ENCODE data around the gene CSKMT. TPM values are rescaled to one million over a fixed set of nuclear protein-coding genes. Genes with fewer than 3 reads are reported as not detected.
A peak's percentile ranks its signal among the peaks of the same experiment; 100 is the strongest.

CSKMT gene
- total RNA-seq, 1 experiment from 2014 or later: 63.5 TPM

DNA sequence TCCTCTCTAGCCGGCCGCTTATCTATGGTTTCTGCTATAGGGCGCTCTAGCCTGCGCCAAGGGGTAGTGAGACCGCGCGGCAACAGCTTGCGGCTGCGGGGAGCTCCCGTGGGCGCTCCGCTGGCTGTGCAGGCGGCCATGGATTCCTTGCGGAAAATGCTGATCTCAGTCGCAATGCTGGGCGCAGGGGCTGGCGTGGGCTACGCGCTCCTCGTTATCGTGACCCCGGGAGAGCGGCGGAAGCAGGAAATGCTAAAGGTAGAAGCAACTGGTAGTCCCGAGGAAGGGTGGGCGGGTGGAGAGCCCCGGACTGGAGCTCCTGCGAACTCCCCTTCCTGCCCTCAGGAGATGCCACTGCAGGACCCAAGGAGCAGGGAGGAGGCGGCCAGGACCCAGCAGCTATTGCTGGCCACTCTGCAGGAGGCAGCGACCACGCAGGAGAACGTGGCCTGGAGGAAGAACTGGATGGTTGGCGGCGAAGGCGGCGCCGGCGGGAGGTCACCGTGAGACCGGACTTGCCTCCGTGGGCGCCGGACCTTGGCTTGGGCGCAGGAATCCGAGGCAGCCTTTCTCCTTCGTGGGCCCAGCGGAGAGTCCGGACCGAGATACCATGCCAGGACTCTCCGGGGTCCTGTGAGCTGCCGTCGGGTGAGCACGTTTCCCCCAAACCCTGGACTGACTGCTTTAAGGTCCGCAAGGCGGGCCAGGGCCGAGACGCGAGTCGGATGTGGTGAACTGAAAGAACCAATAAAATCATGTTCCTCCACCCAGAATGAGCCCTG is 6.7 kb downstream of the CSKMT start, which contains the start of the genes LBHD1 and UQCC3:
Gene LBHD1, minus strand, starts transcription at position 660 of the 782 bp plus-strand sequence. CDS start 2,236 bp downstream, outside the sequence.
Gene UQCC3, plus strand, starts transcription at position 66 of the 782 bp plus-strand sequence. Its CDS starts 73 bp downstream, at position 139.
- H3K4me3 ChIP-seq (replicated peaks in 1 of 2; ENCODE audit: low read depth in 1 of 2, low read length in 2 of 2): peak within 1 kb of the TSS; percentile 96 to 97
- peak within 1 kb of the TSS; percentile 1 for H2AFZ ChIP-seq (ENCODE audit: low read depth, low read length, poor library complexity, severe bottlenecking)
- H3K9ac ChIP-seq (ENCODE audit: low read length): peak within 1 kb of the TSS; percentile 100
- TSS peak; percentile 22 for BruUV-seq (replicated peaks)
- TF ChIP-seq POLR2AphosphoS5 (IDR thresholded peaks at IDR 0.05; ENCODE audit: low read depth, low read length) (peak; percentile 92), YY1 (IDR thresholded peaks at IDR 0.05; ENCODE audit: extremely low read depth, insufficient replicate concordance, low read depth, low read length) (peak; percentile 84), TCF7L2 (IDR thresholded peaks at IDR 0.05; ENCODE audit: borderline replicate concordance, extremely low read depth, insufficient read depth, insufficient read length) (peak; percentile 51), EZH2phosphoT487 (IDR thresholded peaks at IDR 0.05; ENCODE audit: borderline replicate concordance) (no peak), ZFX (IDR thresholded peaks at IDR 0.05) (peak; percentile 49; the same call in 1 of the 2 replicates), POLR2A (IDR thresholded peaks at IDR 0.05; ENCODE audit: borderline replicate concordance, extremely low read depth, insufficient read depth, insufficient read length) (peak; percentile 63), RAD21 (IDR thresholded peaks at IDR 0.05; ENCODE audit: low read depth) (no peak), CEBPB (IDR thresholded peaks at IDR 0.05; ENCODE audit: low read depth) (no peak), CTCF (IDR thresholded peaks at IDR 0.05 in 2 of 3, conservative IDR thresholded peaks at IDR 0.05 in 1 of 3; ENCODE audit: borderline replicate concordance in 1 of 3, insufficient read depth in 1 of 3, low read depth in 2 of 3, low read length in 2 of 3) (no peak), ELF1 (IDR thresholded peaks at IDR 0.05; ENCODE audit: borderline replicate concordance, low read depth) (no peak)
- TF ChIP-seq, protein P1, sequence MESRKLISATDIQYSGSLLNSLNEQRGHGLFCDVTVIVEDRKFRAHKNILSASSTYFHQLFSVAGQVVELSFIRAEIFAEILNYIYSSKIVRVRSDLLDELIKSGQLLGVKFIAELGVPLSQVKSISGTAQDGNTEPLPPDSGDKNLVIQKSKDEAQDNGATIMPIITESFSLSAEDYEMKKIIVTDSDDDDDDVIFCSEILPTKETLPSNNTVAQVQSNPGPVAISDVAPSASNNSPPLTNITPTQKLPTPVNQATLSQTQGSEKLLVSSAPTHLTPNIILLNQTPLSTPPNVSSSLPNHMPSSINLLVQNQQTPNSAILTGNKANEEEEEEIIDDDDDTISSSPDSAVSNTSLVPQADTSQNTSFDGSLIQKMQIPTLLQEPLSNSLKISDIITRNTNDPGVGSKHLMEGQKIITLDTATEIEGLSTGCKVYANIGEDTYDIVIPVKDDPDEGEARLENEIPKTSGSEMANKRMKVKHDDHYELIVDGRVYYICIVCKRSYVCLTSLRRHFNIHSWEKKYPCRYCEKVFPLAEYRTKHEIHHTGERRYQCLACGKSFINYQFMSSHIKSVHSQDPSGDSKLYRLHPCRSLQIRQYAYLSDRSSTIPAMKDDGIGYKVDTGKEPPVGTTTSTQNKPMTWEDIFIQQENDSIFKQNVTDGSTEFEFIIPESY (IDR thresholded peaks at IDR 0.05; ENCODE audit: extremely low read depth, insufficient replicate concordance, low read length): peak; percentile 23
- ChIA-PET RAD21 (ENCODE audit: low non-redundant PET in 1 of 2, low total read pairs in 2 of 2, uncharacterized antibody in 2 of 2, unreplicated experiment in 2 of 2) (no interaction called here), POLR2A (interaction anchor here (0.8 to 4.3 kb wide), 20 partner anchors 9 to 277 kb away, joined by 3 to 22 read pairs (median 4); partner anchors contain the start of genes AHNAK, EEF1G, HNRNPUL2 and INTS5), CTCF (interaction anchor here (1.4 to 2.9 kb wide), 2 partner anchors 9 to 70 kb away, joined by 3 to 16 read pairs; partner anchors contain the start of gene MTA2)
- H3K9me3 ChIP-seq (ENCODE audit: control insufficient read depth in 1 of 2, insufficient read depth in 1 of 2, low read depth in 1 of 2, low read length in 2 of 2): no peaks in the 10 kb centered on the region
- no peaks in the 10 kb centered on the region for H4K20me1 ChIP-seq (ENCODE audit: insufficient read depth)
- H3K4me2 ChIP-seq (ENCODE audit: low read length): peak within 1 kb of the TSS; percentile 95
- H3K27me3 ChIP-seq (ENCODE audit: insufficient read depth, low read length): no peaks in the 10 kb centered on the region
- peaks cover 76% of the 10 kb centered on the region for H3K79me2 ChIP-seq (ENCODE audit: insufficient read depth, low read length)
- H3K36me3 ChIP-seq (ENCODE audit: control insufficient read depth in 1 of 2, insufficient read depth in 2 of 2, low read length in 2 of 2): peaks cover 6 to 7% of the 10 kb centered on the region in 2 experiments; a peak in 2 of 4 replicates
- peak; percentile 62 for ATAC-seq
- peak within 1 kb of the TSS; percentile 98 for H3K27ac ChIP-seq (ENCODE audit: low read depth, low read length)
- H3K4me1 ChIP-seq (ENCODE audit: control insufficient read depth in 1 of 2, insufficient read depth in 2 of 2, low read length in 2 of 2): peaks cover 35 to 59% of the 10 kb centered on the region in 2 experiments
- intact Hi-C loops (cut with micrococcal nuclease): loop anchor here (5.0 to 10.0 kb wide), 3 partner anchors 79 to 116 kb away; partner anchors contain the start of genes POLR2G, TMEM179B and TUT1
- DNase-seq (ENCODE audit: low read depth, low spot score): peak; percentile 79
- H3K9me2 ChIP-seq (ENCODE audit: insufficient read depth): no peaks in the 10 kb centered on the region

All from HCT116 (cell line).